KMS-11 (cell line): ENCODE measurements around the gene ABCB6.
A peak's percentile ranks its signal among the peaks of the same experiment; 100 is the strongest.

Experiments
- H2AFZ ChIP-seq: fragments of 200-600 bp; sonication (generic); 2 replicates; pipeline ENCODE4 v1.6.1; 2016; ENCODE audit warnings: antibody characterized with exemption, mixed run types, low read depth
- H3K27ac ChIP-seq: fragments of 200-600 bp; sonication (generic); 2 replicates; pipeline ENCODE4 v1.6.1; 2016; ENCODE audit warnings: mild to moderate bottlenecking, mixed run types
- H3K27me3 ChIP-seq: fragments of 200-600 bp; sonication (generic); 2 replicates; pipeline ENCODE4 v1.6.1; 2017; ENCODE audit warnings: mild to moderate bottlenecking, low read depth, mixed run types, moderate library complexity; ENCODE audit not compliant: insufficient read depth
- H3K36me3 ChIP-seq: fragments of 200-600 bp; sonication (generic); 2 replicates; pipeline ENCODE4 v1.6.1; 2017; ENCODE audit warnings: mild to moderate bottlenecking, mixed run types; ENCODE audit not compliant: insufficient read depth
- H3K4me1 ChIP-seq: fragments of 200-600 bp; sonication (generic); 2 replicates; pipeline ENCODE4 v1.6.1; 2016; ENCODE audit warnings: mild to moderate bottlenecking, low read depth, mixed run types; ENCODE audit not compliant: poor library complexity, severe bottlenecking
- H3K4me2 ChIP-seq: fragments of 200-600 bp; sonication (generic); 2 replicates; pipeline ENCODE4 v1.7.0; 2016; ENCODE audit warnings: mild to moderate bottlenecking, mixed run types
- H3K4me3 ChIP-seq: fragments of 200-600 bp; sonication (generic); IDR thresholded peaks from 2 replicates; pipeline ENCODE4 v1.6.1; 2017; ENCODE audit warnings: low read depth, low read length, mixed read lengths; ENCODE audit not compliant: insufficient read depth
- H3K79me2 ChIP-seq: fragments of 200-600 bp; sonication (generic); 2 replicates; pipeline ENCODE4 v1.6.1; 2016; ENCODE audit warnings: low read depth, mixed run types; ENCODE audit not compliant: insufficient read depth
- H3K9ac ChIP-seq: fragments of 200-600 bp; sonication (generic); 2 replicates; pipeline ENCODE4 v1.6.1; 2016; ENCODE audit warnings: mild to moderate bottlenecking, mixed run types
- H4K20me1 ChIP-seq: fragments of 200-600 bp; sonication (generic); 2 replicates; pipeline ENCODE4 v1.6.1; 2016; ENCODE audit warnings: mild to moderate bottlenecking, mixed run types; ENCODE audit not compliant: insufficient read depth
- TF ChIP-seq, protein P1 (sequence below): fragments of 200-600 bp; sonication (generic); conservative IDR thresholded peaks from 2 replicates; pipeline ENCODE4 v1.6.1; 2017; ENCODE audit warnings: low read depth, mild to moderate bottlenecking, antibody characterized with exemption, low read length, moderate library complexity, mixed read lengths

The ABCB6 gene

DNA sequence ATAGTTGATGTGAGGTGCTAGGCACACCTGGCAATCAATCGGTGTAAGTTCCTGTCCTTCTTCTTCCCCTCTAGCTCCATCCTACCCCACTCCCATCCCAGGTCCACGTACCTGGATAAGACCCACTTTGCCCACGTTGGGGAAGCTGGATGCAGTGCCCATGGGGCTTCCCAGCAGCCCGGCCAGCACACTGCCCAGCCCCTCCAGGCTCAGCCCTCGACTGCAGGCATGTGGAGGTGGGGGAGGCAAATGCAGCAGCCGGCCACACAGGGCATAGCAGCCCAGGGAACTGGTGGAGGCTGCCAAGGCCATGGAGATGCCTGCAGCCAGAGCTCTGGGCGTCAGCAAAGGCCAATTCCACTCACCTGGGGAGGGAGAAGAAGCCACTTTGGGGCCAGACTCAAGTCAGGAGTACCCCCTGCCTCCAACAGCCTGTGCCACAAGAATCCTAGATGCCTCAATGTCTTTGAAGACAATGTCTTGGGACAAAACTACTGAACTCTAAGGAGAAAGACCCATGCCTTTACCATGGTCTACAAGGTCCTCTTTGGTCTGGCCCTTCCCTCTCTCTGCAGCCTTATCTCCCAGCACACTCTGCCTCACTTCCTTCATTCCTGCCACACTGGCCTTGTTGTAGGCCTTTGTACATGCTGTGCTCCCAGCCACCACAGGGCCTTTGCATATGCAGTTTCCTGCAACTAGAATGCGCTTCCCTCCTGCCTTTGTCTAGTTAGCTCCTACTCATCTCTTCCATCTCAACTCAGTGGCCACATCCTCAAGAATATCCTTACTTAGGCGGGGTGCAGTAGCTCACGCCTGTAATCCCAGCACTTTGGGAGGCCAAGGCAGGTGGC, 53.5 kb downstream of the ABCB6 start:
- Histone ChIP-seq H3K27ac (no peak overlapping the region), H3K36me3 (no peaks in the 10 kb centered on the region), H3K4me2 (no peak overlapping the region), H3K27me3 (no peaks in the 10 kb centered on the region; the same call in 1 of the 2 replicates), H3K9ac (no peak overlapping the region), H3K79me2 (no peaks in the 10 kb centered on the region), H2AFZ (no peak overlapping the region), H4K20me1 (no peaks in the 10 kb centered on the region), H3K4me3 (no peak overlapping the region), H3K4me1 (peaks cover 18% of the 10 kb centered on the region)
- TF ChIP-seq, protein P1, sequence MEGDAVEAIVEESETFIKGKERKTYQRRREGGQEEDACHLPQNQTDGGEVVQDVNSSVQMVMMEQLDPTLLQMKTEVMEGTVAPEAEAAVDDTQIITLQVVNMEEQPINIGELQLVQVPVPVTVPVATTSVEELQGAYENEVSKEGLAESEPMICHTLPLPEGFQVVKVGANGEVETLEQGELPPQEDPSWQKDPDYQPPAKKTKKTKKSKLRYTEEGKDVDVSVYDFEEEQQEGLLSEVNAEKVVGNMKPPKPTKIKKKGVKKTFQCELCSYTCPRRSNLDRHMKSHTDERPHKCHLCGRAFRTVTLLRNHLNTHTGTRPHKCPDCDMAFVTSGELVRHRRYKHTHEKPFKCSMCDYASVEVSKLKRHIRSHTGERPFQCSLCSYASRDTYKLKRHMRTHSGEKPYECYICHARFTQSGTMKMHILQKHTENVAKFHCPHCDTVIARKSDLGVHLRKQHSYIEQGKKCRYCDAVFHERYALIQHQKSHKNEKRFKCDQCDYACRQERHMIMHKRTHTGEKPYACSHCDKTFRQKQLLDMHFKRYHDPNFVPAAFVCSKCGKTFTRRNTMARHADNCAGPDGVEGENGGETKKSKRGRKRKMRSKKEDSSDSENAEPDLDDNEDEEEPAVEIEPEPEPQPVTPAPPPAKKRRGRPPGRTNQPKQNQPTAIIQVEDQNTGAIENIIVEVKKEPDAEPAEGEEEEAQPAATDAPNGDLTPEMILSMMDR: no peak

DNA sequence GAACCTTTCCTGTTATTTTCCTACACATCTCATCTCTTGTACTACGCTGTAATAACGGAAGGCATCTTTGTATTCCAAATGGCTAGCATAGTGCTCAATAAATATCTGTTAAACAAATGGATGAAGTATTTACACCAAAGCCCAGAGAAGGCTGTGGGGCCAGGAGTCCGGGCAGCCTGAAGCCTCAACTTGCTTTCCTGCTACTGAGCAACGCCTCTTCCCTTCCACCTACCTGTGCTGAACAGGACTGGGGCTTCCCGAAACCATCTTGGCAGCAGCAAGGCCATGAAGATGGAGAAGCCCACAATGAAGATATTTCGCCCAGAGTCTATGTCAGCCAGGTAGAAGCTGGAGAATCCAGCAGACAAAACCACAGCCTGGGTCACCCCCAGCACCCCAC, 55.6 kb downstream of the ABCB6 start:
- TF ChIP-seq, protein P1: no peak
- H3K4me3 ChIP-seq: no peak overlapping the region
- no peak overlapping the region for H3K27ac ChIP-seq
- no peaks in the 10 kb centered on the region for H3K36me3 ChIP-seq
- H3K27me3 ChIP-seq: no peaks in the 10 kb centered on the region; the same call in 1 of the 2 replicates
- H3K4me1 ChIP-seq: peaks cover 13% of the 10 kb centered on the region
- no peak overlapping the region for H3K4me2 ChIP-seq
- H3K79me2 ChIP-seq: no peaks in the 10 kb centered on the region
- no peak overlapping the region for H2AFZ ChIP-seq
- H4K20me1 ChIP-seq: no peaks in the 10 kb centered on the region
- no peak overlapping the region for H3K9ac ChIP-seq

DNA sequence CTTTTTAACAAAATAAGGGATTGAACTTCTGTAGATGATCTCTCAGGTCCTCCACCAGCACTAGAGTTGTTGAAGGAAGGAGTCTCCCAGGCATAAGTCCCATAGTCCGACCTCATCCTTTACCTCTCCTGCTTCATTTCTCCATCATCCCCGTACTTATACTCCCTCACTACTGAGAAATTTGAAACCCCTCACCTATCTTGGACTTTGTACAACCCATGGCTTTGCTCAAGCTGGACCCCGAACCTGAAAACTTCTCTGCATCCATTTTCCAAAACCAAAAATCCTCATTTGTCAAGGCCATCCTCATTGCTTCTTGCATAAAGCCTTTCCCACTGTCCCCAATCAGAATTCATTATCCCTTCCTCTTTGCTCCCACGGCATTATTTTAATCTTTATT, 57.7 kb downstream of the ABCB6 start:
- no peak overlapping the region for H3K4me3 ChIP-seq
- no peaks in the 10 kb centered on the region; the same call in 1 of the 2 replicates for H3K27me3 ChIP-seq
- peak overlapping the region; percentile 63; the same call in 1 of the 2 replicates for H2AFZ ChIP-seq
- TF ChIP-seq, protein P1: no peak
- H3K4me2 ChIP-seq: peak overlapping the region; percentile 22
- H3K4me1 ChIP-seq: peaks cover 11% of the 10 kb centered on the region
- no peaks in the 10 kb centered on the region for H3K79me2 ChIP-seq
- no peak overlapping the region for H3K27ac ChIP-seq
- H4K20me1 ChIP-seq: no peaks in the 10 kb centered on the region
- H3K9ac ChIP-seq: no peak overlapping the region
- H3K36me3 ChIP-seq: no peaks in the 10 kb centered on the region

DNA sequence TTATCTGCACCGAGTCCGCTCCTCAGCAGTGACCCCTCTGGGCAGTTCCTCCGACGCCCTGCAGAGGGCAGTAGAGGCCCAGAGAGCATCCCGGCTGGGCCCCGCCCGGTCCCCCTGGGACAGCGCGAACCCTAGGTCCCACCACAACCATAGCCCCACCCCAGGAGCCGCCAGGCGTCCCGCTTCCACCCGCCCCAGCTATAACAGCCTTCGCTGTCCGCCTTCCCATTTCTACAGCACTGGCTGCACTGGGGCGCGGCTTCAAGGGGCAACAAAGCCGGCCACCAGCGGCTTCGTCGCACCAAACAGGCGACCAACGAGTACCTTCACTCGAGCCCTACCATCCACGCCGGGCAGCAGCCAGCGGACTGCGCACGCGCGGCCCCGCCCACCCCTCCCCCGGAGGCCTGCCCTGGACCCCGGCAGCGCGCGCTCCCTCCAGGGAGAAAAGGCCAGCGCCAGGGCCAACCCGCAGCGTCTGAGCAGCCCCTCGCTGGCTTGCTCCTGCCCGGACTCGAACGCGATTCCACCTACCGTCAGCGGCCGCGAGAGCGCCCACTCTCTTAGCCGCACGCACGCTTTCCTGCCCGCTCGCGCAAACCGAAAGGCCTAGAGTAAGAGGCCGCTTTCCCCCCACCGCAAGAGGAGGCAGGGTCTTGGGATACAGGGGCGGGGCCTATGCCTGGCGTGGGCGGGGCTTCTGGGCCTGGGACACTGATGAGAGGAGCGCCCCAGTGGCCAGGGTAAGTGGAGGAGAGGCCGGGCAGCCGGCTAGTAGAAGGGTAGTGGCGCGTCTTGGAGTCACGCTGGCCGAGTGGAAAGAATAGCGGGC, 58.4 kb downstream of the ABCB6 start, which contains the start of gene NHEJ1:
TSS of gene NHEJ1 (minus strand) at position 630 of the 832 bp plus-strand sequence. CDS start 2,453 bp downstream, outside the sequence.
- Histone ChIP-seq H3K27ac (peak within 1 kb of the TSS; percentile 77), H3K9ac (peak within 1 kb of the TSS; percentile 71; the same call in 1 of the 2 replicates), H3K79me2 (no peaks in the 10 kb centered on the region), H3K27me3 (no peaks in the 10 kb centered on the region; the same call in 1 of the 2 replicates), H2AFZ (peak within 1 kb of the TSS; percentile 63), H3K36me3 (no peaks in the 10 kb centered on the region), H3K4me3 (no peak within 1 kb of the TSS), H3K4me2 (peak within 1 kb of the TSS; percentile 78), H4K20me1 (no peaks in the 10 kb centered on the region), H3K4me1 (peaks cover 11% of the 10 kb centered on the region)
- TF ChIP-seq, protein P1: peak; percentile 91
